GM18507 (cell line): ENCODE results near the gene KIAA1755.
"Not testable (repeated sequence)": the region's sequence is repeated elsewhere in the genome, so short reads cannot be mapped to it uniquely, and the experiment has no call there.

Experiments used
- DNase-seq: peaks from one replicate; pipeline ENCODE4 v3.0.0; 2011; ENCODE audit warnings: low read depth; ENCODE audit not compliant: insufficient read length; ENCODE audit errors: extremely low spot score
- FAIRE-seq: peaks from 2 replicates; lab custom pipeline; 2011; peaks lifted over from hg19 to GRCh38; lab: Jason Lieb, UNC

The KIAA1755 gene

DNA sequence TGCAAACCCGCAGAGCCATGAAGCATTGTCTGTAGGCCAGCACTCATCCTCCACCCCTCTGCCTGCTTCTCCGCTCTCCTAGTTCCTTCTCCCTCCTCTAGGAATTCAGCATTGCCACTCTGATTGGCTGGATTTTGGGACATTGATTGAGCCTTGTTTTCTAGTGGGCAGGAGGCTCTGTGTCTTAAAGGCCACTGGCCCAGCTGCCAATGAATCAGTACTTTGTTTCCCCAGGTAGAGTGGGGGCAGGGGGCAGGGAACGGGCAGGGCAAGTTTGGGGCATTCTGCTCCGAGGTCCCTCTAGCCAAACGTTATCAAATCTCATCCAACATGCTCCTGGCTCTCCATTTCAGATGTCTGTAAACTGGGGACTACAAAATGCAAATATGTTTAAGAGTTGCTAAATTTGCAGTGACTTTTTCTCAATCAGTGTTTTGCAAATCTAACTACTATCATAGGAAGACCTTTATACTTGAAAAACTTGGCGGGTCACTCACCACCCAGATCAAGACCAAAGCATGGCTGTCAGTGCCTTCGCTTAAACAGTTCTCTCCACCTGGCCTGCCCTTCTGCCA is 33.0 kb upstream of the KIAA1755 start:
- no peak for FAIRE-seq

DNA sequence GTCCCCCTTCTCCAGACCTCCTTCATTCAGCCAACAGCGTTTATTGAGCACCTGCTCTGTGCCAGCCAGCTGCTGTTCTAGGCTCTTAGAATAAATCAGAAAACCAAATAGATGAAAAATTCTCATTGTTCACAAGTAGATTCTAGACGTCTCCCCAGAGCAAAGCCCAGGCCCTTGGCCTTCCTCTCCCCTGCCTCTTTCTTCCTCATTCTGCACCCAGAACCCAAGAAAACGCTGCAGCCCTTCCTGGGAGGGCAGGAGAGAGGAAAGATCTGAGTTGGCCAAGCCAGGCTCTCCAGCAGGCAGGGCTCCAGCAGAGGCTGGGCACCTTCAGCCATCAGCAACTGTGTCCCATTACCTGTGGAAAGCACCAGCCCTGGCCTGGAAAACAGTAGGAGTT is 31.4 kb upstream of the KIAA1755 start:
- DNase-seq (no peak), FAIRE-seq (no peak)

More for the DNA sequence above, 33.0 kb upstream of the KIAA1755 start:
- DNase-seq: no peak

DNA sequence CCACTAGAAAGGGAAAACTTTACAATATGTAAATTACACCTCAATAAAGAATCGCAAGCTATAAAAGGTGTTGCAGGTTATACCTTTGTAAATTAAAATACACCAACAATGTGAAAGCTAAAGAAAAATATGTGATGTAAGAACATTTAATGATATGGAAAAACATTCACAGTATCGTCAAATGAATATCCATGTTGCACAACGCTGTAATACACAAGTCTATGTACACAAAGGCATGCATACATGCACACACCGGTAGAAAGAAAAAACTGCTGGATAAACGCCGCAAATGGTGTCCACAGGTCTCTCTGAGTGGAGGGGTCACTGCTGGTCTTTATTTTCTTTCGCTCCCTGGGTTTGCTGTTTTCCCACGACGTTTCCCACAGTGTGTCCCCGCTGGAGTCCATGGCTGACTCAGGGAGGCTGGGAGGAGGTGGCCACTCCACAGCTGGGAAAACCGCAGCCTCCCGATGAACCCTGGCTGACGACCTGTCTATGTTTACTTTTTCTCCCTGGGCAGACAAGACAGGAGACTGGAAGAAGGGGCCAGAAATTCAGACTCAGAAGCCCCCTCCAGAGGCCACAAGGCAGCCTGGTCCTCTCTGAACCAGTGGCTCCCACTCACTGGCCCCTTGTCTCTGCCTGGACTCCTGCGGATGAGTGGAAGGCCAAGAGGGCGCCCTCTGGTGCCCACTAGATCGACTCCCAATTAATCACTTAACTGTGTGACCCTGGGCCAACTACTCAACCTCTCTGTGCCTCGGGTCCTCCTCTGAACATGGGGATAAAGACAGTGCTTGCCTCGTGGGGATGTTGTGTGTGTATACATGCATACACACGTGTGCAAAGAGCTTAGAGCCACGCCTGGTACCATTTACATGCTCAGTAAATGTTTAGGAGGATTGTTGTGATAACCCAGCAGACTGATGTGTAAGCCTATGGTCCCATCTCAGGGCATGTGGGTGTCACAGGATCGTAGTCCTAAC is 30.6 kb upstream of the KIAA1755 start:
- FAIRE-seq: no peak
- no peak for DNase-seq

DNA sequence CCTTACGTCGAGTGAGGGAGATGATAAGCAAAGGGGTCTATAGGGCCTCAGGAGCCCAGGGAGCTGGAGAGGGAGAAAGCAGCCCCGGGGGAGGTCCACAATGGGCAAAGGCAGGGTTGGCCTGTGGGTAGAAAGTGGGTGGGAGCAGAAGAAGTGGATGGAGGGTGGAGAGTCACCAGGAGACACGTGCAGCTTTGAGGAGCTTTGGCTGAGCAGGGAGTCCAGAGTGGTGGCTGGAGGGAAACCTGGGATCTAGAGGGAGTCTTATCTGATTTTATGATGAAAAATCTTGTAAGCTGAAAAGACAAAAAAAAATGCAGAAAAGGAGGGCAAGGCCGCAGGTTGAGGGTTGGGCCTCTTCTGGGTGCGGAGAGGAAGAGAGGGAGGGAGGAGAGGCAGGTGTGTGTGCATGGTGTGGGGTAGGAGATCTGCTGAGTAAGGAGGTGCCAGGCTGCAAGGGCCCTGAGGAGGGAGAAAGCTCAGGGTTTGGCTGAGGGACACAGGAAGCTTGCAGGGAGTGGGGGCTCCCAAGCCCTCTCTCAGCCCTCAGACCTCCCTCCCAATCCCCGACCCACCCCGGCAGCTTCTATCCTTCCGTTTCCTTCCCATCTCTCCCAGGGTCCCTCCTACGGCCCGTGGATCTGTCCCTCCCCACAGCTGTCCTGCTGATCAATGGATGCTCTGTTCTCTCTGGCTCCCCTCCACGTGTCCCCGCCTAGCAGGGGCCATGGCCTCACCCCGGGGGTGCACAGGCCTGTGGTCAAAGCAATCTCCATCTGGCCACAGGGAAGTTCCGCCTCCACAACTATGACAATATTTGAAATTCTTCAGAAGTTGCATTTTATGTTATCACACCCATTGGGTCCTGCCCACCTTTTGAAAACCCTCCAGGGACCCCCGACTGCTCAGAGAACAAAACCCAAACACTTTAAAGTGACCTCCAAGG is 26.3 kb upstream of the KIAA1755 start:
- no peak for DNase-seq
- no peak for FAIRE-seq

DNA sequence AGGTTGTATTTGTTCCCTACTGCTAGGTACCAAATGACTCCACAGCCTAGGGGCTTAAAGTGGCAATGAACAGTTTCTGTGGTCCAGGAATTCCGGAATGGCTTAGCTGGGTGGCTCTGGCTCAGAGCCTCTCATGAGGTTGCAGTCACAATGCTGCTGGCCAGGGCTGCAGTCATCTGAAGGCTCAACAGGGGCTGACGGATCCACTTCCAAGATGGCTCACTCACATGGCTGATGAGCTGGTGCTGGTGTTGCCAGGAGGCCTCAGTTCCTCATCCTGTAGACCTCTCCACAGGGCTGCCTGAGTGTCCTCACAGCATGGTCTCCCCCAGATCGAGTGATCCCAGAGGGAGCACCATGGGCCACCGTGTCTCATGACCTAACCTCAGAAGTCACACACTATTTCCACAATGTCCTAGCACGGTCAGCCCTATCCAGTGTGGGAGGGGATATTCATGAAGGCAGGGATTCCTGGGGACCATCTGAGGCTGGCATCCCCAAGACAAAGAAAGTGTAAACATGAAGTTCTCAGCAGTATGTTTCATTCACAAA is 24.4 kb upstream of the KIAA1755 start:
- FAIRE-seq (no peak), DNase-seq (no peak)

DNA sequence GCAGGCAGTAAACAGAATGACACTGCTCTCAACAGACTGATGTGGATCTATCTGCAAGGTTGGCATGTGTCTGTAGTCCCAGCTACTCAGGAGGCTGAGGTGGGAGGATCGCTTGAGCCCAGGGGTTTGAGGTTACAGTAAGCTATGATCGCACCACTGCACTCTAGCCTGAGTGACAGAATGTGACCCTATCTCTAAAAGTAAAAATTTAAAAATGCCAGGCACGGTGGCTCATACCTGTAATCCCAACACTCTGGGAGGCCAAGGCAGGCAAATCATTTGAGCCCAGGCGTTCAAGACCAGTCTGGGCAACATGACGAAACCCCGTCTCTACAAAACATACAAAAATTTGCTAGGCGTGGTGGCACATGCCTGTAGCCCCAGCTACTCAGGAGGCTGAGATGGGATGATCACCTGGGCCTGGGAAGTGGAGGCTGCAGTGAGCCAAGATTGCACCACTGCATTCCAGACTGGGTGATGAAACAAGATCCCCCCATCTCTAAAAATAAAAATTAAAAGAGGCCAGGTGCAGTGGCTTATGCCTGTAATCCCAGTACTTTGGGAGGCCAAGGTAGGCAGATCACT is 23.6 kb upstream of the KIAA1755 start:
- FAIRE-seq, DNase-seq: not testable (repeated sequence)

DNA sequence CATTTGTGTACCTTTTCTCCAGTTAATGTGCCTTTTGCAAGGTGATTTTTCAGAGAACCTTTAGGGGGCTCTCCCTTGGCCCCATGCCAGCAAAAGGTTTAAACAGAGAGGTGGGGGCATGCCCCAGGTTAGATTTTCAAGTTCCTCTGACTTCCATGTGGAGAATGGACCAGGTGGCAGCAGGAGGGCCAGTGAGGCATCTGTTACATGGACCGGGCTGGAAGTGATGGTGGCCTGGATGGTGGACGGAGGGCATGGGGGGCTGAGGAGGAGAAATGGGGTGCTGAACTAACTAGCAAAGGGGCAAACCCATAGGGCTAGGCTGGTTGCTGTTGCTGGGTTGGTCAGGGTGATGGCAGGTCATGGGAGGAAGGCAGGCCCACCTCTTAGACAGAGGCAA is 22.7 kb upstream of the KIAA1755 start:
- DNase-seq: no peak
- FAIRE-seq: no peak

DNA sequence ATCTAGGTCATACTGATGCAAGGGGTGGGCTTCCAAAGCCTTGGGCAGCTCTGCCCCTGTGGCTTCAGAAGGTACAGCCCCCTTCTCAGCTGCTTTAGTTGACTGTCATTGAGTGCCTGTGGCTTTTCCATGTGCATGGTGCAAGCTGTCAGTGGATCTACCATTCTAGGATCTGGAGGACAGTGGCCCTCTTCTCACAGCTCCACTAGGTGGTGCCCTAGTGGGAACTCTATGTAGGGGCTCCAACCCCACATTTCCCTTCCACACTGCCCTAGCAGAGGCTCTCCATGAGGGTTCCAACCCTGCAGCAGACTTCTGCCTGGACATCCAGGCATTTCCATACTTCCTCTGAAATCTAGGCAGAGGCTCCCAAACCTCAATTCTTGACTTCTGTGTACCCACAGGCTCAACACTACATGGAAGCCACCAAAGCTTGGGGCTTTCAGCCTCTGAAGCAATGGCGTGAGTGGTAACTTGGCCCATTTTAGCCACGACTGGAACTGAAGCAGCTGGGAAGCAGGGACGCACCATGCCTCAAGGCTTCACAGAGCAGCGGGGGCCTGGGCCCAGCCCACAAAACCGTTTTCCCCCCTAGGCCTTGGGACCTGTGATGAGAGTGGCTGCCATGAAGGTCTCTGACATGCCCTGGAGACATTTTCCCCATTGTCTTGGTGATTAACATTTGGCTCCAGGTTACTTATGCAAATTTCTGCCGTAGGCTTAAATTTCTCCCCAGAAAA is 20.8 kb upstream of the KIAA1755 start:
- FAIRE-seq, DNase-seq: not testable (repeated sequence)

DNA sequence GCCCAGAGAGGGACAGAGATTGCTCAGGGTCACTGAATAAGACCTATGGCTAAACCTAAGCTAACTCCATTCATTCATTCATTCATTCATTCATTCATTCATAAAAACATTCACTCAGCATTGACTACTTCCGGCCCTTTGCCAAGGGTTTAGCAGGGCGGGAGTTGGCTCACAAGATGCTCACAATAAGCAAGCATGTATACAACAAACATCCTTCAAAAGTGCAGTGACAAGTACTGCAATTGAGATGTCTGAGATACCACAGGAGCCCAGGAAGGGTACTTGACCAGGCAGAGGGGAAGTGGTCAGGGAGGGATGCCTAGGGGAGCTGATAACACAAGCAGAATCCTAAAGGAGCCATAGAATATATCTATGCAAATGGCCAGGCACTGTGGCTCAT is 18.2 kb upstream of the KIAA1755 start:
- DNase-seq (no peak), FAIRE-seq (no peak)

DNA sequence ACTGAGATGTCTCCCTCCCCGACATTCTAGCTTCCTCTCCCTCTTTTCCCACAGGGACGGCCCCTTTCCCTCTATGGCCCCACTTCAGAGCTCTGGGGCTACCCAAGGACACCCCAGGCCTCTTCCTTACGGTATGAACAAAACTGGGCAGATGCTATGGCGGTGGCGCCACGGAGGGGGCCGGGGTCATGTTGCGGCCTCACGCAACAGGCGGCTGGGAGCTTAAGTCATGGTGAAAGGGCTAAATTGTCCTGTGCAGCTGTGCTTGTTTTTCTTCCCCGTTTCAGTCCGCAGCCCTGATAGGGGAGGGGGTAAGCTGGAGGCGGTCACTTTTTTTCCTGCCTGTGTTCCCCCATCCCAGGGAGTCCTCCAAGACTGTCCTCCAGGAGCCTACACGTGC is 17.6 kb upstream of the KIAA1755 start:
- no peak for FAIRE-seq
- no peak for DNase-seq

DNA sequence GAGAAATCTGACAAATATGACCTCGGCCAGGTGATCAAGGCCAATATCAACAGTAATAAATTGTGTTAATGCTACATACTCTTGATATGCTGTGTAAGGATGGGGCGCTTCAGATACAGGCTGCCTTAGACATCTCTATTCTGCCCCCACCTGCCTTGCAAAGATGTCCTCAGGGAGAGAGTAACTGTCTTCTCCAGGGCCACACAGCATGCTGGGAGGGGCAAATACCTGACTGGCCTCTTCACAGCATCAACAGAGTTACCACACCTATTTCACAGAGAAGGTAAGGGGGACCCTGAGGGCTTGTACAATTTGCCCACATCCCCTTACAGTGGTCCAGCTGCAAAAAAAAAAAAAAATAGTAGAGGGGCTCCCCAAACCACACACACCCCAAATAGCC is 17.2 kb upstream of the KIAA1755 start:
- FAIRE-seq (no peak), DNase-seq (no peak)

DNA sequence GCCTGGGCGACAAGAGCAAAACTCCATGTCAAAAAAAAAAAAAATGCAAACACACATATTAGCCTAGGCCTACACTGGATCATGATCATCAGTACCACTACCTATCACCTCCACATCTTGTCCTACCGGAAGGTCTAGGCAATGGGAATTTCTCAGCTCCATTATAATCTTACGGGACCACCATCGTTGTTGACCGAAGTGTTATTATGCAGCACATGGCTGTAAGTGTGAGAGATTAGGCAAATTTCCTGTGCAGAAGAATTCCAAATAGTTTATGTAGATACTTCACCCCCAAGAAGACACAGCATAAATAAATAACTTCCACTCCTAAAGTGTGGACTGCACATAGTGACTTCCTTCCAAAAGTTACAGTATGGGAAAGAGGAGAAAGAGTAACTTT is 16.8 kb upstream of the KIAA1755 start:
- no peak for FAIRE-seq
- no peak for DNase-seq

DNA sequence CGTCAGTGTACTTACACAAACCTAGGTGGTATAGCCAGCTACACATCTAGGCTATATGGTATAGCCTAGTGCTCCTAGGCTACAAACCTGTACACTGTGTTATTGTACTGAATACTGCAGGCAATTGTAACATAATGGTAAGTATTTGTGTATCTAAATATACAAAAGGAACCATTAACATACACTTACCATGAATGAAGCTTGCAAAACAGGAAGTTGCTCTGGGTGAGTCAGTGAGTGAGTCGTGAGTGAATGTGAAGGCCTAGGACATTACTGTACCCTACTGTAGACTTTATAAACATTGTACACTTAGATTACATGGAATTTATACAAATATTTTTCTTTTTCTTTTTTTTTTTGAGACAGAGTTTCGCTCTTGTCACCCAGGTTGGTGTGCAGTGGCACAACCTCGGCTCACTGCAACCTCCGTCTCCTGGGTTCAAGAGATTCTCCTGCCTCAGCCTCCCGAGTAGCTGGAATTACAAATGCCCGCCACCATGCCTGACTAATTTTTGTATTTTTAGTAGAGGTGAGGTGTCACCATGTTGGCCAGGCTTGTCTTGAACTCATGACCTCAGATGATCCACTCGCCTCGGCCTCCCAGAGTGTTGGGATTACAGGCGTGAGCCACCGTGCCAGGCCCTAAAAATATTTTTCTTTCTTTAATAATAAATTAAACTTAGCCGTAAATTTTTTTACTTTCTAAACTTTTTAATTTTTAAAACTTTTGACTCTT is 15.4 kb upstream of the KIAA1755 start:
- no peak for DNase-seq
- no peak for FAIRE-seq

DNA sequence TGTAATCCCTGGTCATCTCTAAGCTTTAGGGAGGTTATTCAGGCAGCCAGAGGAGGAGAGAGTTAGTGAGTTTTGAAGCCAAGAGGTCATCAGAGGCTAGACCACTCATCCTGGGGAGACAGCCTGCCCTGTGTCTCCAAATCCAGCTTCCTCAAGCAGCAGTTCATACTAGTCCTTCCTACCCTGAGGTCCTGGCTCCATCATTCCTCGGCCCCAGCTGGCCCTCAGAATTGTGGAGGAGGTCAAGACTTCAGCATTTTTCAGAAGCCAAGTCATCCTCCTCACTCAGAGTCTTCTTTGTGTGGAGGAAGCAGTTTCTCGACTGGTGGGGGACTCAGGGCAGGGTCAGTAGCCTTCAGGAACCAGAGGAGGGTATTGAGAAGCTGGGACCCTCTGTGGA is 12.4 kb upstream of the KIAA1755 start:
- DNase-seq (no peak), FAIRE-seq (no peak)

DNA sequence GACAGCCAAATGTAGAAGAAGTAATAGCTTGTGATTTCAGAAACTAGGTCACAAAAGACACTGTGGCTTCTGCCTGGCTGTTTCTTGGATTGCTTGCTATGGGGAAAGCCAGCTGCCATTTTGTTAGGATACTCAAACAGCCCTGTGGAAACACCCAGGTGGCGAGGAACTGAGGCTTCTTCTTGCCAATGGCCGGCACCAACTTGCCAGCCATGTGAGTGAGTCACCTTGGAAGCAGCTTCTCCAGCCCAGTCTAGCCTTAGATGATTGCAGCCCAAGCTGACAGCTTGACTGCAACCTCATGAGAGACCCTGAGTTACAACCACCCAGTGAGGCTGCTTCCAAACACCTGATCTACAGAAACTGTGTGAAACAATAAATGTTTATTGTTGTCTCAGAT is 11.9 kb upstream of the KIAA1755 start:
- DNase-seq (no peak), FAIRE-seq (no peak)

DNA sequence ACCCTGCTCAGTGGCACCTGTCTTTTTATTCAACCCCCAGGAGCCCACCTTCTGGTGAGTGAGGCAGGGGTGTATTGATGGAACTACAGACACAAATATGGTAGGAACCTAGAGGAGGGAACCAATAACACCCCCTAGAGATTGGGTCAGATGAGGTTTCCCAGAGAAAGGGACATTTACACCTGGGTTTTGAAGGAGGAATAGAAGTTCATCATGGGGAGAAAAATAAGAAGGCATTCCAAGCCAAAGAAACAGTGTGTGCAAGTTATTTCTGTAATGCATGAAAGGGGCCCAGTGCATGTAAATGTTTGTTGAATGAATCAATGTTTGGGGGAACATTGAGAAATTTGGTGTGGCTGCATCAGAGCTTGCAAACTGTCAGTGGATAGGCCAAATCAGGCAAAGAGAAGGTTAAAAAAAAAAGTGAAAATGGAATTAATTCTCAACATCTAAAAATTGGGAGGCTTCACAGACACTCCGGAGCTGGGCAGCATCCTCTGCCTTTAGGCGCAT is 11.1 kb upstream of the KIAA1755 start:
- FAIRE-seq (no peak), DNase-seq (no peak)

DNA sequence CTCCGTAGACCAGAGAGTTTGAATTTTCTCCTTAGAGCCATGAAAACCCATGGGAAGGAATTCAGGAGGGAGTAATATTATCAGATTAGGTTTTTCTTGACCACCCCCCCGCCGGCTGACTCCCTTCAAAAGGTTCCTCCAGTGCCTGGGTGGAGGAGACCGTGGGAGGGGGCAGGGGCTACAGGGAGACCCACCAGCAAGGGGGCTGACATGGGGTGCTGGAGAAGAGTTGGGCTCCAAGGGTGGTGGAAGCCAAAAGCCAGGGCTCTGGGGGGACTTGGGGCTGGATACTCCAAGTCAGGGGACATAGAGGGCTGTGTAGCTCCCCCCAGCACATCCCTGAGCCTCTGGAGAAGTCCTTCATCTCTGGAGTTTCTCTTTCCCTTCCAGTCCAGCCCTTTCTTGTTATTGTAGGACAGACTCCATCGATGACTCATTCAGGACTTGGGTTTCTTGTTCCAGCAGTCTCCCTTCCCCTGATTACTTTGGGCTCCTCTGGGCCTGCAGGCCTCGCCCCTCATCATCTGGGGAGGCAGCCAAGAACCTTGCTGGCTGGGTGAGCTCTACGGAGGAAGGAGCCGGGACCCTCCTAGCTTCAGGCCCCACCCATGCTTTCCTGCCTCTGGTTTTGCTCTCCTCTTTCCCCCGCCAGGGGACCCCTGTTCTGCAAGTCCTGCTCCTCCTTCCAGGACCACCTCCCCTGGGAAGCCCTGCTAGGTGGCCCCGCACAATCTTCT is 10.5 kb upstream of the KIAA1755 start:
- FAIRE-seq (no peak), DNase-seq (no peak)
